ENCODE measurements around the gene PFN1.

PFN1 gene

DNA sequence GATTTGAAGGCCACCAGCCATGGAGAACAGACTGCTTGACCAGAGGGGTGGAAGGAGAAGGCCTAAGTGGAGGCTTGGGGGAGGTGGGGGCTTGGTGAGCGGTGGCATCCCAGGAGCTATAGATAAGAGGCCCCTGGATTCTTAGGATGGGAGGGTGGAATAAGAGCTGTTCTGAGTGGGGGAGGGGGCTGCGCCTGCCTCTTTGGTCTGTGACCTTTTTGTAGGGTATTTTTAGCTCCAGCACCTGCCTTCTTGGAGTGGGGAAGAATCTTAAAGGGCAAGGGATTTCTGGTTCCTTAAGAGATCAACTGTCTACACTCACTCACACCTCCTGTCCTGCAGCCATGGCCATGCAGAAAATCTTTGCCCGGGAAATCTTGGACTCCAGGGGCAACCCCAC lies 3.2 kb upstream of the PFN1 start:
- peak overlapping the region; percentile 99 for H3K27ac ChIP-seq (ENCODE audit: poor library complexity, severe bottlenecking)
- H3K4me1 ChIP-seq (ENCODE audit: insufficient read depth, poor library complexity, severe bottlenecking) = peaks cover 8% of the 10 kb centered on the region
- no peaks in the 10 kb centered on the region for H3K27me3 ChIP-seq (ENCODE audit: insufficient read depth, poor library complexity, severe bottlenecking)
- TF ChIP-seq, protein P1, sequence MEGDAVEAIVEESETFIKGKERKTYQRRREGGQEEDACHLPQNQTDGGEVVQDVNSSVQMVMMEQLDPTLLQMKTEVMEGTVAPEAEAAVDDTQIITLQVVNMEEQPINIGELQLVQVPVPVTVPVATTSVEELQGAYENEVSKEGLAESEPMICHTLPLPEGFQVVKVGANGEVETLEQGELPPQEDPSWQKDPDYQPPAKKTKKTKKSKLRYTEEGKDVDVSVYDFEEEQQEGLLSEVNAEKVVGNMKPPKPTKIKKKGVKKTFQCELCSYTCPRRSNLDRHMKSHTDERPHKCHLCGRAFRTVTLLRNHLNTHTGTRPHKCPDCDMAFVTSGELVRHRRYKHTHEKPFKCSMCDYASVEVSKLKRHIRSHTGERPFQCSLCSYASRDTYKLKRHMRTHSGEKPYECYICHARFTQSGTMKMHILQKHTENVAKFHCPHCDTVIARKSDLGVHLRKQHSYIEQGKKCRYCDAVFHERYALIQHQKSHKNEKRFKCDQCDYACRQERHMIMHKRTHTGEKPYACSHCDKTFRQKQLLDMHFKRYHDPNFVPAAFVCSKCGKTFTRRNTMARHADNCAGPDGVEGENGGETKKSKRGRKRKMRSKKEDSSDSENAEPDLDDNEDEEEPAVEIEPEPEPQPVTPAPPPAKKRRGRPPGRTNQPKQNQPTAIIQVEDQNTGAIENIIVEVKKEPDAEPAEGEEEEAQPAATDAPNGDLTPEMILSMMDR (IDR thresholded peaks at IDR 0.05; ENCODE audit: poor library complexity, severe bottlenecking) = no peak
- peaks cover 15% of the 10 kb centered on the region for H3K36me3 ChIP-seq (ENCODE audit: low read depth)
- H3K4me3 ChIP-seq (ENCODE audit: severe bottlenecking) = no peak overlapping the region
- DNase-seq (ENCODE audit: low spot score) = no peak
- ATAC-seq (ENCODE audit: low read depth) = no peak
- H3K9me3 ChIP-seq (ENCODE audit: severe bottlenecking) = no peaks in the 10 kb centered on the region

DNA sequence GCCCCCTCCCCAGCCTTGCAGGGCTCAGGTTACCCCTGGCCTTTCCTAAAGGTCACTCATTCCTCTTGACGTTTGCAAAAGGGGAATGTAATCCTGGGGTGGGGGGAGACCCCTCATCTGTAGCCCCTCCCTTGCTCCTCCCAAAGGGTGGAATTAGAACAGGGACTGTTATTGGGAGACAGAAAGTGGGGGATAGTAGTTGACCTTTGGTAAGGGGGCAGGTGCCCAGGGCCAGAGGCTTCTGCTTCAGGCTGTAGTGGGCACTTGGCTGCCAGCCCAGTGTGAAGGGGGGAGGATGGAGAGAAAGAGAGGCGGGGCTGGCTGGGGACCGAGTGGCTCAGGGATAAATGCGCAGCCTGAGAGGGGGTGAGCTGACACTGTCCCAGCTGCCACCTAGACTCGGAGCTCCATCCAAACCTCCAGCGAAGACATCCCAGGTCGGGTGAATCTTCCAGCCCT lies 2.4 kb upstream of the PFN1 start, which contains the start of gene ENO3:
Gene ENO3 (plus strand): TSS at position 374 of the 459 bp plus-strand sequence. CDS start 711 bp downstream, outside the sequence.
- ATAC-seq (ENCODE audit: low read depth) (no peak), DNase-seq (ENCODE audit: low spot score) (no peak)
- TF ChIP-seq, protein P1 (IDR thresholded peaks at IDR 0.05; ENCODE audit: poor library complexity, severe bottlenecking) = no peak
- Histone ChIP-seq H3K36me3 (ENCODE audit: low read depth) (peaks cover 23% of the 10 kb centered on the region), H3K27me3 (ENCODE audit: insufficient read depth, poor library complexity, severe bottlenecking) (no peaks in the 10 kb centered on the region), H3K27ac (ENCODE audit: poor library complexity, severe bottlenecking) (peak within 1 kb of the TSS; percentile 99), H3K9me3 (ENCODE audit: severe bottlenecking) (no peaks in the 10 kb centered on the region), H3K4me1 (ENCODE audit: insufficient read depth, poor library complexity, severe bottlenecking) (peaks cover 12% of the 10 kb centered on the region), H3K4me3 (ENCODE audit: severe bottlenecking) (peak within 1 kb of the TSS; percentile 88)

DNA sequence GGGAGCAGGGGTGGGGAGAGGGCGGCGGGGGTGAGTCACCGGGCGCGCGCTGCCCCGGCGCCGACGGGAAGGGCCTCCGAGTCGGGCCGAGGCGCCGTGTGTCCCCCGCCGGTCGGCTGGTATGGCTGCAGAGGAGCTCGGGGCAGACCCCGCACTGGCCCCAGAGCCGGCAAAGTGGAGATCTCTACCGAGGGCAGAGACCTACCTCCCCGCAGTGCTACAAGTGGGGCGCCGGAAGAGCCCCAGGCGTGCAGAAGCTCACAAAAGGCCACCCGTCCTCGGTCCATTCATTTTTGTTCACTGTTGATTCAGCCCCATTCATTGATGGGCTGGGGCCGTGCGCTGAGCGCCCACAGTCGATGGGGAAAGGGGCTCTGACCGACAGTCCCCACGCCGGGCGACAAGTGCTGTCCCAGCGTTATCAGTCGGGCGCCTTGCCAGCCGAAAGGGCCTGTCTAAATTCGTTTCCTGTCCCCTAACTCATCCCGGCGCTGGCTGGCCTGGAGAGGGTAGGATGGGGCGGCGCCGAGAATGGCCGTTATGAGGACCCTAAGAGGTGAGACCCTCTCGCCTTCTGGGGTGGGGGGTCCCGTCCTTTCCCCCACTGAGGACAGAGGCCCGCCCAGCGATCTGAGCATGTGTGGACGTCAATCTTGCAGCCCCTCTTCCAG lies 1.9 kb upstream of the PFN1 start:
- Histone ChIP-seq H3K27me3 (ENCODE audit: insufficient read depth, poor library complexity, severe bottlenecking) (no peaks in the 10 kb centered on the region), H3K4me3 (ENCODE audit: severe bottlenecking) (peak overlapping the region; percentile 88)
- ATAC-seq (ENCODE audit: low read depth) = peak; percentile 14

DNA sequence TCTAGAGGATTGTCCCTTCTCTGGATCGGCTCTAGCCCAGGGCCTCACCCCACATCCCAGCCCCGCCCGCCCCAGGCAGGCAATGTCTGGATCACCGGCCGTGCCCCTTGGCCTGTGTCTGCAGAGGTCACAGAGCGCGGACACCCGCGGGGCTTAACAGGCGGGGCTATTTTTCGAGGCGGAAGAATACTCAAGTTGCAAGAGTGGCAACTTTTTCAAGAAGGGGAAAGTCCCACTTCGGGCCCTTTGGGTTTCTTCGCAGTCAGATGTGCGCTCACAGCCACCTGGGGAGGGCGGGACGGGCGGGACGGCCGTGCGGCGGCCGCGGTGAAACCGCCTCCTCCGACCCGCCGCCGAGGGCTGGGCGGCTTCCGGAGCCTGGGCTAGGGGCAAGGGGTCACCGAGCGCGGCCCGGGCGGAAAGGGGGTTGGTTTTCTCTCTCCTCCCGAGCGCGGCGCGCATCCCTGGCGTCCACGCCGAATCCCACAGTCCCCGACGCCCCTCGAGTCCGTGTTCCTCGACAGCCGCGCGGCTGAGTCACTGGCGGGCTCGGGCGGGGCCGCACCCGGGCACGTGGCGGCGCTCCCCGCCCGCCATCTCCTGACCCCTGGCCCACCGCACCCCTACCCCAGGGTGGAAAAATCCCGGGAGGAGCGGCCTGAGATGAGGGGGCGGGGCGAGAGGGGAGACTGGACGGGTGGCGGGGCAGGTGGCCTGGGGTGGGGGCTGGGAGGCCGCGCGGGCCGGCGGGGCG lies 1.2 kb upstream of the PFN1 start:
- Histone ChIP-seq H3K9me3 (ENCODE audit: severe bottlenecking) (no peaks in the 10 kb centered on the region), H3K27ac (ENCODE audit: poor library complexity, severe bottlenecking) (peak overlapping the region; percentile 99), H3K4me3 (ENCODE audit: severe bottlenecking) (peak overlapping the region; percentile 88), H3K36me3 (ENCODE audit: low read depth) (peaks cover 34% of the 10 kb centered on the region), H3K4me1 (ENCODE audit: insufficient read depth, poor library complexity, severe bottlenecking) (peaks cover 25% of the 10 kb centered on the region), H3K27me3 (ENCODE audit: insufficient read depth, poor library complexity, severe bottlenecking) (no peaks in the 10 kb centered on the region)
- DNase-seq (ENCODE audit: low spot score) (peak; percentile 92), ATAC-seq (ENCODE audit: low read depth) (peak; percentile 13)
- TF ChIP-seq, protein P1 (IDR thresholded peaks at IDR 0.05; ENCODE audit: poor library complexity, severe bottlenecking) = no peak

More for the DNA sequence above, 1.9 kb upstream of the PFN1 start:
- Histone ChIP-seq H3K36me3 (ENCODE audit: low read depth) (peaks cover 28% of the 10 kb centered on the region), H3K27ac (ENCODE audit: poor library complexity, severe bottlenecking) (peak overlapping the region; percentile 99), H3K9me3 (ENCODE audit: severe bottlenecking) (no peaks in the 10 kb centered on the region), H3K4me1 (ENCODE audit: insufficient read depth, poor library complexity, severe bottlenecking) (peaks cover 18% of the 10 kb centered on the region)
- no peak for DNase-seq (ENCODE audit: low spot score)
- TF ChIP-seq, protein P1 (IDR thresholded peaks at IDR 0.05; ENCODE audit: poor library complexity, severe bottlenecking) = no peak
